ENCODE results near the gene SLC8A1.

GRCh38 chr2:40434731-40435271, 17.1 kb downstream of the SLC8A1 start:
- TF ChIP-seq, protein P1, sequence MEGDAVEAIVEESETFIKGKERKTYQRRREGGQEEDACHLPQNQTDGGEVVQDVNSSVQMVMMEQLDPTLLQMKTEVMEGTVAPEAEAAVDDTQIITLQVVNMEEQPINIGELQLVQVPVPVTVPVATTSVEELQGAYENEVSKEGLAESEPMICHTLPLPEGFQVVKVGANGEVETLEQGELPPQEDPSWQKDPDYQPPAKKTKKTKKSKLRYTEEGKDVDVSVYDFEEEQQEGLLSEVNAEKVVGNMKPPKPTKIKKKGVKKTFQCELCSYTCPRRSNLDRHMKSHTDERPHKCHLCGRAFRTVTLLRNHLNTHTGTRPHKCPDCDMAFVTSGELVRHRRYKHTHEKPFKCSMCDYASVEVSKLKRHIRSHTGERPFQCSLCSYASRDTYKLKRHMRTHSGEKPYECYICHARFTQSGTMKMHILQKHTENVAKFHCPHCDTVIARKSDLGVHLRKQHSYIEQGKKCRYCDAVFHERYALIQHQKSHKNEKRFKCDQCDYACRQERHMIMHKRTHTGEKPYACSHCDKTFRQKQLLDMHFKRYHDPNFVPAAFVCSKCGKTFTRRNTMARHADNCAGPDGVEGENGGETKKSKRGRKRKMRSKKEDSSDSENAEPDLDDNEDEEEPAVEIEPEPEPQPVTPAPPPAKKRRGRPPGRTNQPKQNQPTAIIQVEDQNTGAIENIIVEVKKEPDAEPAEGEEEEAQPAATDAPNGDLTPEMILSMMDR (IDR thresholded peaks at IDR 0.05) = no peak
- TF ChIP-seq EZH2phosphoT487 (IDR thresholded peaks at IDR 0.05) = no peak
- TF ChIP-seq EZH2 (IDR thresholded peaks at IDR 0.05) = no peak

All from neural progenitor cell (in vitro differentiated cells).